OCI-LY1 (cell line): Measurements from ENCODE around the gene SGCD.

Experiments used
- H2AFZ ChIP-seq: fragments of 200-600 bp; sonication (generic), shearing (Covaris generic); 2 replicates; pipeline ENCODE4 v1.6.0; 2014; ENCODE audit warnings: antibody characterized with exemption, mild to moderate bottlenecking, low read length
- H3F3A ChIP-seq: fragments of 200-600 bp; sonication (generic), shearing (Covaris generic); 2 replicates; pipeline ENCODE4 v1.6.0; 2014; ENCODE audit warnings: mild to moderate bottlenecking, antibody characterized with exemption, low read length, moderate library complexity; ENCODE audit not compliant: insufficient read depth
- H3K27ac ChIP-seq: fragments of 200-600 bp; sonication (generic); 2 replicates; pipeline ENCODE4 v1.5.1; 2014; ENCODE audit warnings: low read length, mixed run types, mild to moderate bottlenecking, low read depth; ENCODE audit not compliant: poor library complexity, severe bottlenecking
- H3K27me3 ChIP-seq: fragments of 200-600 bp; sonication (generic); 2 replicates; pipeline ENCODE4 v1.6.0; 2014; ENCODE audit warnings: antibody characterized with exemption, mild to moderate bottlenecking, low read length, moderate library complexity; ENCODE audit not compliant: insufficient read depth
- H3K36me3 ChIP-seq: fragments of 200-600 bp; sonication (generic); 2 replicates; pipeline ENCODE4 v1.6.1; 2014; ENCODE audit warnings: mild to moderate bottlenecking, antibody characterized with exemption, low read length, moderate library complexity, mixed read lengths; ENCODE audit not compliant: insufficient read depth
- H3K4me1 ChIP-seq: fragments of 200-600 bp; sonication (generic); 2 replicates; pipeline ENCODE4 v1.5.1; 2014; ENCODE audit warnings: mild to moderate bottlenecking, low read length, moderate library complexity; ENCODE audit not compliant: insufficient read depth, severe bottlenecking
- H3K4me2 ChIP-seq: fragments of 200-600 bp; sonication (generic), shearing (Covaris generic); 2 replicates; pipeline ENCODE4 v1.6.1; 2014; ENCODE audit warnings: low read length
- H3K4me3 ChIP-seq: fragments of 200-600 bp; sonication (generic); 2 replicates; pipeline ENCODE4 v1.5.1; 2014; ENCODE audit warnings: low read length, low read depth, mild to moderate bottlenecking, mixed read lengths; ENCODE audit not compliant: poor library complexity, severe bottlenecking
- H3K79me2 ChIP-seq: fragments of 200-600 bp; shearing (Covaris generic); 2 replicates; pipeline ENCODE4 v1.6.1; 2016; ENCODE audit warnings: mixed run types, low read length, mixed read lengths; ENCODE audit not compliant: insufficient read depth
- H3K9ac ChIP-seq: fragments of 200-600 bp; sonication (generic), shearing (Covaris generic); 2 replicates; pipeline ENCODE4 v1.6.1; 2014; ENCODE audit warnings: mild to moderate bottlenecking, low read length, mixed read lengths
- H3K9me2 ChIP-seq: fragments of 200-600 bp; sonication (generic), shearing (Covaris generic); 2 replicates; pipeline ENCODE4 v1.6.1; 2014; ENCODE audit warnings: low read depth, mild to moderate bottlenecking, low read length, mixed read lengths
- H3K9me3 ChIP-seq: fragments of 200-600 bp; shearing (Covaris generic); 2 replicates; pipeline ENCODE4 v1.6.1; 2014; ENCODE audit warnings: low read length, mixed read lengths
- H4K20me1 ChIP-seq: fragments of 200-600 bp; sonication (generic), shearing (Covaris generic); 2 replicates; pipeline ENCODE4 v1.6.0; 2016; ENCODE audit warnings: mild to moderate bottlenecking, low read length; ENCODE audit not compliant: insufficient read depth
- EZH2 ChIP-seq: fragments of 200-600 bp; sonication (generic), shearing (Covaris generic); IDR thresholded peaks from 2 replicates; pipeline ENCODE4 v1.8.0; 2017; ENCODE audit warnings: borderline replicate concordance, mixed run types, mild to moderate bottlenecking, antibody characterized with exemption, low read length, moderate library complexity, mixed read lengths
- TF ChIP-seq, protein P1 (sequence below): fragments of 200-600 bp; sonication (generic), shearing (Covaris generic); IDR thresholded peaks from 2 replicates; pipeline ENCODE4 v1.5.1; 2017; ENCODE audit warnings: mild to moderate bottlenecking, antibody characterized with exemption, low read length, moderate library complexity, mixed read lengths

Gene SGCD

DNA sequence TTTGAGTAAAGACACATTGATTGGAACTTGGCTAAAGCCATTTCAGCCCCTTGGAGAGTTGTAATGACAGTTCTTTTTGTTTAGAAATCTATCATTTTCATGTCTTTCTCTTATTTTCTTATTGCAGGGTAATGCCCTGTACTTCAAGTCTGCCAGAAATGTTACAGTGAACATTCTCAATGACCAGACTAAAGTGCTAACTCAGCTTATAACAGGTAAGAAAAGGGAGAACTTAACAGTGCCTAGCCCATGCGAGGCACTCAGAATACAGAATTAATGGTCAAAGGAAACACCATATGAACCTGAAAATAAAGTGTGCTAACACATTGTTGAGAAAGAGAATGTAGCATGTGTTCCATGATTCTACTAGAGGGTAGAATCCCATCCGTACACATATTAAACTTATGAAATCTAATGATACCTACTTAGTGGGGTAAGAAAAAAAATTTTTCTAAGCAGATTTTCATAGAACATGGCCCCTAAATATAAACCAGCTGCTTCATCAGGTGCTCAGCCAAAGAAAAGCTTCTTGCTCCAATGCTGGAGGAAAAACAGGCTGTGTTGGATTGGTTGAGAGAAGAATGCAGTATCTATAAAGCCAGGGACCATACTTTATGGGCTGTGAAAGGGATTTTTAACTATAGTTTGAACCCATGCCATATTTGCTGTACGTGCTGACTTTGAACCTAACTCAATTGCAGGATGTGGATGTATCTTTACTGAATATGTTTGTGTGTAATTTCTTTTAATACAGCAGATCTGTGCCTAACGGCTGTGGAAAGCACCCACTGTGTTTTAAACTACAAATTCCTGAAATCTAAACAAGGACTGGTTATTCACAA, 262.4 kb downstream of the SGCD start:
- no peak overlapping the region for H3K9ac ChIP-seq
- no peak overlapping the region for H3K27ac ChIP-seq
- no peaks in the 10 kb centered on the region for H3K4me1 ChIP-seq
- H3K9me2 ChIP-seq: no peaks in the 10 kb centered on the region
- H3F3A ChIP-seq: no peaks in the 10 kb centered on the region
- no peaks in the 10 kb centered on the region for H3K36me3 ChIP-seq
- H3K27me3 ChIP-seq: no peaks in the 10 kb centered on the region
- no peak overlapping the region for H2AFZ ChIP-seq
- H4K20me1 ChIP-seq: no peaks in the 10 kb centered on the region
- no peaks in the 10 kb centered on the region for H3K79me2 ChIP-seq
- no peak overlapping the region for H3K4me3 ChIP-seq
- TF ChIP-seq, protein P1, sequence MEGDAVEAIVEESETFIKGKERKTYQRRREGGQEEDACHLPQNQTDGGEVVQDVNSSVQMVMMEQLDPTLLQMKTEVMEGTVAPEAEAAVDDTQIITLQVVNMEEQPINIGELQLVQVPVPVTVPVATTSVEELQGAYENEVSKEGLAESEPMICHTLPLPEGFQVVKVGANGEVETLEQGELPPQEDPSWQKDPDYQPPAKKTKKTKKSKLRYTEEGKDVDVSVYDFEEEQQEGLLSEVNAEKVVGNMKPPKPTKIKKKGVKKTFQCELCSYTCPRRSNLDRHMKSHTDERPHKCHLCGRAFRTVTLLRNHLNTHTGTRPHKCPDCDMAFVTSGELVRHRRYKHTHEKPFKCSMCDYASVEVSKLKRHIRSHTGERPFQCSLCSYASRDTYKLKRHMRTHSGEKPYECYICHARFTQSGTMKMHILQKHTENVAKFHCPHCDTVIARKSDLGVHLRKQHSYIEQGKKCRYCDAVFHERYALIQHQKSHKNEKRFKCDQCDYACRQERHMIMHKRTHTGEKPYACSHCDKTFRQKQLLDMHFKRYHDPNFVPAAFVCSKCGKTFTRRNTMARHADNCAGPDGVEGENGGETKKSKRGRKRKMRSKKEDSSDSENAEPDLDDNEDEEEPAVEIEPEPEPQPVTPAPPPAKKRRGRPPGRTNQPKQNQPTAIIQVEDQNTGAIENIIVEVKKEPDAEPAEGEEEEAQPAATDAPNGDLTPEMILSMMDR: no peak
- no peak for TF ChIP-seq EZH2
- H3K4me2 ChIP-seq: no peak overlapping the region
- H3K9me3 ChIP-seq: no peaks in the 10 kb centered on the region

- Histone ChIP-seq H3K27ac (no peak overlapping the region), H3F3A (no peaks in the 10 kb centered on the region), H3K9ac (no peak overlapping the region), H3K9me2 (no peaks in the 10 kb centered on the region), H3K27me3 (no peaks in the 10 kb centered on the region), H3K4me1 (no peaks in the 10 kb centered on the region), H3K36me3 (no peaks in the 10 kb centered on the region), H3K4me2 (no peak overlapping the region), H3K79me2 (no peaks in the 10 kb centered on the region), H2AFZ (no peak overlapping the region), H3K4me3 (no peak overlapping the region), H4K20me1 (no peaks in the 10 kb centered on the region), H3K9me3 (no peaks in the 10 kb centered on the region)
- no peak for TF ChIP-seq EZH2
Observed at GRCh38 chr5:156589946-156590216, 262.9 kb downstream of the SGCD start.

DNA sequence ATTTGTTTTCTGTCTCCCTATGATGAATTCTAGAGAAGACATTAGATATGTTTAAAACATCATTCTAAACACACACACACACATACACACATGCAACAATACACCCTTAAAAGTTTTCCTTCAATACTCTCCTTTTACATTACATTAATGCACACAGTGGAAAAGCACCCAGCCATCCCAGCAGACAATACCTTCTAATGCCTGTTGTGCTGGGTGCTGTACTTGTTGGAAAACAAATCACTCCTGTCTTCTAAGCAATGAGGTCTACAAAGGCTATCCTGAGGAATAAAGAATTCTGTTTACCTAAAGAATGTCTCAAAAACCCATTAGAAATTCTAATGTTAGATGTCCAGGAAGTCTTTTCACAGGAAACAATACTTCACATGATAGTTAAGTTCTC, 264.0 kb downstream of the SGCD start:
- Histone ChIP-seq H3K9me3 (no peaks in the 10 kb centered on the region), H3K4me1 (no peaks in the 10 kb centered on the region), H3K4me2 (no peak overlapping the region), H3K27me3 (no peaks in the 10 kb centered on the region), H3K36me3 (no peaks in the 10 kb centered on the region), H3K27ac (no peak overlapping the region), H3F3A (no peaks in the 10 kb centered on the region), H3K9ac (no peak overlapping the region), H3K9me2 (no peaks in the 10 kb centered on the region), H4K20me1 (no peaks in the 10 kb centered on the region), H3K79me2 (no peaks in the 10 kb centered on the region), H3K4me3 (no peak overlapping the region), H2AFZ (no peak overlapping the region)
- TF ChIP-seq EZH2: no peak
- TF ChIP-seq, protein P1: no peak

- no peaks in the 10 kb centered on the region for H3K79me2 ChIP-seq
- no peaks in the 10 kb centered on the region for H3K9me2 ChIP-seq
- no peak overlapping the region for H3K9ac ChIP-seq
- H3K27ac ChIP-seq: no peak overlapping the region
- H3K27me3 ChIP-seq: no peaks in the 10 kb centered on the region
- no peaks in the 10 kb centered on the region for H3K36me3 ChIP-seq
- no peaks in the 10 kb centered on the region for H3K4me1 ChIP-seq
- TF ChIP-seq EZH2: no peak
- TF ChIP-seq, protein P1: no peak
- no peak overlapping the region for H2AFZ ChIP-seq
- no peak overlapping the region for H3K4me2 ChIP-seq
- H3F3A ChIP-seq: no peaks in the 10 kb centered on the region
- no peaks in the 10 kb centered on the region for H4K20me1 ChIP-seq
- no peak overlapping the region for H3K4me3 ChIP-seq
- no peaks in the 10 kb centered on the region for H3K9me3 ChIP-seq
Observed at GRCh38 chr5:156591631-156592030, 264.7 kb downstream of the SGCD start.
